ENCODE results near the gene KCNQ1. TPM values are rescaled to one million over a fixed set of nuclear protein-coding genes. Genes with fewer than 3 reads are reported as not detected.

The KCNQ1 gene
- total RNA-seq, 1 experiment from 2014 or later = 2.3 TPM

GRCh38 chr11:2789331-2789730, 344.5 kb downstream of the KCNQ1 start:
- no peak overlapping the region for H3K27ac Mint-ChIP-seq

More at GRCh38 chr11:2789331-2789730, 344.5 kb downstream of the KCNQ1 start:
- H3K9me3 ChIP-seq (ENCODE audit: control insufficient read depth, low read depth, low read length) = no peaks in the 10 kb centered on the region
- H3K27me3 ChIP-seq (ENCODE audit: insufficient read depth, low read length) = no peaks in the 10 kb centered on the region; the same call in 1 of the 2 replicates
- no peak overlapping the region for H2BK5ac ChIP-seq (ENCODE audit: insufficient read length, low read length)
- H3T11ph ChIP-seq (ENCODE audit: low read length) = no peak overlapping the region
- no peak overlapping the region for H3K27ac ChIP-seq (ENCODE audit: insufficient read length, low read depth, low read length)
- DNase-seq = no peak
- no peak overlapping the region for H2BK15ac ChIP-seq (ENCODE audit: low read depth, low read length)
- no peak overlapping the region for H3K56ac ChIP-seq (ENCODE audit: insufficient read length, low read depth, low read length)
- H2AFZ ChIP-seq (ENCODE audit: low read length) = no peak overlapping the region
- no peaks in the 10 kb centered on the region for H3K79me2 ChIP-seq (ENCODE audit: insufficient read depth, low read length)
- no peak overlapping the region for H3K14ac ChIP-seq (ENCODE audit: insufficient read depth, low read length)
- H4K20me1 ChIP-seq (ENCODE audit: control insufficient read depth, insufficient read depth, insufficient read length) = no peaks in the 10 kb centered on the region
- no peak overlapping the region for H4K91ac ChIP-seq (ENCODE audit: insufficient read length, low read depth, low read length)
- H3K4me1 ChIP-seq (ENCODE audit: insufficient read depth, low read length) = no peaks in the 10 kb centered on the region
- peaks cover 18 to 19% of the 10 kb centered on the region in 2 experiments for H3K9me3 Mint-ChIP-seq
- H3K4me2 ChIP-seq (ENCODE audit: insufficient read depth, insufficient read length, low read length) = no peak overlapping the region
- no peak overlapping the region for H3K4me3 Mint-ChIP-seq
- H2BK20ac ChIP-seq (ENCODE audit: low read depth, low read length, poor library complexity, severe bottlenecking) = no peak overlapping the region
- H3K18ac ChIP-seq (ENCODE audit: insufficient read length, low read depth, low read length) = no peak overlapping the region
- no peaks in the 10 kb centered on the region for H3K23me2 ChIP-seq (ENCODE audit: insufficient read length, low read depth, low read length, poor library complexity, severe bottlenecking)
- WGBS (ENCODE audit: extremely low coverage, insufficient read length, low lambda C conversion rate) = no CpG with 5 or more reads among the region's 18 CpGs
- no peaks in the 10 kb centered on the region for H3K79me1 ChIP-seq (ENCODE audit: insufficient read depth, low read depth, low read length, poor library complexity, severe bottlenecking)
- H3K23ac ChIP-seq (ENCODE audit: insufficient read length, low read depth, low read length) = no peak overlapping the region
- H4K8ac ChIP-seq (replicated peaks; ENCODE audit: insufficient read length, low read depth, low read length) = no peak overlapping the region
- H4K5ac ChIP-seq (ENCODE audit: insufficient read length, low read depth, low read length) = no peak overlapping the region
- H3K9ac ChIP-seq (ENCODE audit: extremely low read depth, insufficient read length, low read length) = no peak overlapping the region
- H2AK5ac ChIP-seq (ENCODE audit: insufficient read length, low read length) = no peak overlapping the region
- H2BK120ac ChIP-seq (ENCODE audit: low read depth, low read length, poor library complexity, severe bottlenecking) = no peak overlapping the region
- no peak overlapping the region for H2BK12ac ChIP-seq (ENCODE audit: insufficient read length, low read depth, low read length)
- H3K36me3 Mint-ChIP-seq (ENCODE audit: insufficient read depth in 1 of 3, low read depth in 3 of 3) = peaks cover 2 to 15% (median 6%) of the 10 kb centered on the region in 3 experiments; a peak in 4 of 7 replicates
- peaks cover 72% of the 10 kb centered on the region for H3K27me3 Mint-ChIP-seq (ENCODE audit: low read depth)
- H3K4ac ChIP-seq (ENCODE audit: low read depth, low read length) = no peak overlapping the region
- peaks cover 11 to 18% of the 10 kb centered on the region in 2 experiments for H3K4me1 Mint-ChIP-seq
- no peak for TF ChIP-seq CTCF (conservative IDR thresholded peaks at IDR 0.05)

Measured in H9 (cell line).